Activated naive CD8-positive, alpha-beta T cell treated with anti-CD3 and anti-CD28 coated beads, Interleukin-2, amount 50 U/mL, for 24 hours (primary cell): Measurements from ENCODE around the gene MAP7D2.
"Not testable (repeated sequence)": the region's sequence is repeated elsewhere in the genome, so short reads cannot be mapped to it uniquely, and the experiment has no call there.

Experiments used
- ATAC-seq: fragments of 150-1000 bp; cut with Tn5 transposase; one replicate; pipeline ENCODE4 v1.10.0; 2021
- DNase-seq: peaks from one replicate; pipeline ENCODE4 v3.0.0; 2021
- H3K27ac Mint-ChIP-seq: one replicate; pipeline ENCODE4 v1.8.0; 2021; ENCODE audit warnings: mild to moderate bottlenecking, mixed read lengths
- H3K27me3 Mint-ChIP-seq: one replicate; pipeline ENCODE4 v1.8.0; 2021; ENCODE audit warnings: mixed read lengths
- H3K36me3 Mint-ChIP-seq: one replicate; pipeline ENCODE4 v1.8.0; 2021; ENCODE audit warnings: low read depth, mixed read lengths
- H3K4me1 Mint-ChIP-seq: one replicate; pipeline ENCODE4 v1.8.0; 2021; ENCODE audit warnings: mixed read lengths
- H3K4me3 Mint-ChIP-seq: one replicate; pipeline ENCODE4 v1.8.0; 2021; ENCODE audit warnings: mild to moderate bottlenecking, moderate library complexity, mixed read lengths
- H3K9me3 Mint-ChIP-seq: one replicate; pipeline ENCODE4 v1.8.0; 2021; ENCODE audit warnings: mixed read lengths

MAP7D2 gene

GRCh38 chrX:20116577-20117240 lies at the start of gene MAP7D2:
Gene MAP7D2, minus strand, starts transcription at chrX:20116907. Its CDS starts 28 bp downstream, at chrX:20116879.
- Mint-ChIP-seq H3K4me3 (peak within 1 kb of the TSS; percentile 26), H3K9me3 (no peaks in the 10 kb centered on the region), H3K4me1 (peaks cover 1% of the 10 kb centered on the region), H3K27ac (no peak within 1 kb of the TSS), H3K36me3 (no peaks in the 10 kb centered on the region), H3K27me3 (peaks cover 5% of the 10 kb centered on the region)
- no peak for DNase-seq
- peak; percentile 33 for ATAC-seq

- H3K27ac Mint-ChIP-seq, ATAC-seq, H3K4me1 Mint-ChIP-seq, DNase-seq, H3K4me3 Mint-ChIP-seq, H3K9me3 Mint-ChIP-seq, H3K27me3 Mint-ChIP-seq: not testable (repeated sequence)
- H3K36me3 Mint-ChIP-seq, result peaks cover 33% of the 10 kb centered on the region
Measured at GRCh38 chrX:20162516-20162915, 45.8 kb upstream of the MAP7D2 start.

- Mint-ChIP-seq H3K9me3 (no peaks in the 10 kb centered on the region), H3K4me1 (no peaks in the 10 kb centered on the region), H3K36me3 (peaks cover 30% of the 10 kb centered on the region), H3K27me3 (no peaks in the 10 kb centered on the region), H3K4me3 (no peak overlapping the region), H3K27ac (no peak overlapping the region)
- ATAC-seq (no peak), DNase-seq (no peak)
Measured at GRCh38 chrX:20159797-20160385, 43.2 kb upstream of the MAP7D2 start.

- H3K4me1 Mint-ChIP-seq, result peaks cover 2% of the 10 kb centered on the region
- DNase-seq (no peak), ATAC-seq (no peak)
- no peak overlapping the region for H3K4me3 Mint-ChIP-seq
- no peak overlapping the region for H3K27ac Mint-ChIP-seq
- H3K9me3 Mint-ChIP-seq, result no peaks in the 10 kb centered on the region
- peaks cover 32% of the 10 kb centered on the region for H3K36me3 Mint-ChIP-seq
- no peaks in the 10 kb centered on the region for H3K27me3 Mint-ChIP-seq
Measured at GRCh38 chrX:20151689-20152088, 35.0 kb upstream of the MAP7D2 start.

GRCh38 chrX:20149326-20149725 lies 32.6 kb upstream of the MAP7D2 start:
- no peak overlapping the region for H3K4me3 Mint-ChIP-seq

GRCh38 chrX:20147561-20147960 lies 30.9 kb upstream of the MAP7D2 start:
- peaks cover 13% of the 10 kb centered on the region for H3K36me3 Mint-ChIP-seq
- no peak for ATAC-seq
- H3K27ac Mint-ChIP-seq, result no peak overlapping the region
- H3K4me3 Mint-ChIP-seq, result no peak overlapping the region
- peaks cover 21% of the 10 kb centered on the region for H3K4me1 Mint-ChIP-seq
- peaks cover 3% of the 10 kb centered on the region for H3K9me3 Mint-ChIP-seq
- no peaks in the 10 kb centered on the region for H3K27me3 Mint-ChIP-seq
- no peak for DNase-seq

More at GRCh38 chrX:20149326-20149725, 32.6 kb upstream of the MAP7D2 start:
- Mint-ChIP-seq H3K27ac (no peak overlapping the region), H3K27me3 (no peaks in the 10 kb centered on the region), H3K9me3 (peaks cover 3% of the 10 kb centered on the region), H3K4me1 (peaks cover 9% of the 10 kb centered on the region), H3K36me3 (peaks cover 22% of the 10 kb centered on the region)
- DNase-seq, result no peak
- no peak for ATAC-seq

GRCh38 chrX:20144491-20144890 lies 27.8 kb upstream of the MAP7D2 start:
- ATAC-seq (peak; percentile 58), DNase-seq (no peak)
- H3K27ac Mint-ChIP-seq, result peak overlapping the region; percentile 32
- H3K4me1 Mint-ChIP-seq, result peaks cover 30% of the 10 kb centered on the region
- no peak overlapping the region for H3K4me3 Mint-ChIP-seq
- H3K36me3 Mint-ChIP-seq, result peaks cover 9% of the 10 kb centered on the region
- no peaks in the 10 kb centered on the region for H3K27me3 Mint-ChIP-seq
- peaks cover 3% of the 10 kb centered on the region for H3K9me3 Mint-ChIP-seq

GRCh38 chrX:20143561-20143960 lies 26.9 kb upstream of the MAP7D2 start:
- Mint-ChIP-seq H3K4me3 (no peak overlapping the region), H3K9me3 (peaks cover 3% of the 10 kb centered on the region), H3K36me3 (peaks cover 18% of the 10 kb centered on the region), H3K27ac (no peak overlapping the region), H3K27me3 (no peaks in the 10 kb centered on the region), H3K4me1 (peaks cover 39% of the 10 kb centered on the region)
- no peak for ATAC-seq
- DNase-seq, result no peak

- H3K36me3 Mint-ChIP-seq, result peaks cover 23% of the 10 kb centered on the region
- H3K4me3 Mint-ChIP-seq, result peak overlapping the region; percentile 69
- H3K27me3 Mint-ChIP-seq, result no peaks in the 10 kb centered on the region
- H3K27ac Mint-ChIP-seq, result peak overlapping the region; percentile 69
- H3K9me3 Mint-ChIP-seq, result peaks cover 3% of the 10 kb centered on the region
- no peak for DNase-seq
- peaks cover 37% of the 10 kb centered on the region for H3K4me1 Mint-ChIP-seq
- ATAC-seq, result no peak
Measured at GRCh38 chrX:20143111-20143510, 26.4 kb upstream of the MAP7D2 start.

- Mint-ChIP-seq H3K9me3 (peaks cover 3% of the 10 kb centered on the region), H3K4me1 (peaks cover 46% of the 10 kb centered on the region), H3K36me3 (peaks cover 33% of the 10 kb centered on the region), H3K27me3 (no peaks in the 10 kb centered on the region), H3K27ac (peak within 1 kb of the TSS; percentile 75), H3K4me3 (peak within 1 kb of the TSS; percentile 86)
- peak; percentile 98 for ATAC-seq
- DNase-seq, result peak; percentile 92
Measured at GRCh38 chrX:20141281-20142220, 24.8 kb upstream of the MAP7D2 start, which contains the start of gene EIF1AX. Gene EIF1AX, minus strand, starts transcription at chrX:20141838. Its CDS starts 198 bp downstream, at chrX:20141640.

GRCh38 chrX:20140420-20140819 lies 23.7 kb upstream of the MAP7D2 start:
- Mint-ChIP-seq H3K4me1 (peaks cover 56% of the 10 kb centered on the region), H3K27ac (peak overlapping the region; percentile 75), H3K4me3 (peak overlapping the region; percentile 86), H3K36me3 (peaks cover 43% of the 10 kb centered on the region), H3K9me3 (peaks cover 3% of the 10 kb centered on the region), H3K27me3 (no peaks in the 10 kb centered on the region)
- DNase-seq (no peak), ATAC-seq (no peak)

GRCh38 chrX:20139966-20140365 lies 23.3 kb upstream of the MAP7D2 start:
- Mint-ChIP-seq H3K4me3 (peak overlapping the region; percentile 86), H3K4me1 (peaks cover 55% of the 10 kb centered on the region), H3K27ac (peak overlapping the region; percentile 75), H3K9me3 (peaks cover 2% of the 10 kb centered on the region), H3K27me3 (no peaks in the 10 kb centered on the region), H3K36me3 (peaks cover 43% of the 10 kb centered on the region)
- DNase-seq, result no peak
- ATAC-seq, result no peak

- Mint-ChIP-seq H3K4me3 (no peak overlapping the region), H3K4me1 (peaks cover 42% of the 10 kb centered on the region), H3K27ac (no peak overlapping the region), H3K9me3 (no peaks in the 10 kb centered on the region), H3K36me3 (peaks cover 55% of the 10 kb centered on the region), H3K27me3 (no peaks in the 10 kb centered on the region)
- DNase-seq (no peak), ATAC-seq (no peak)
Measured at GRCh38 chrX:20135944-20136343, 19.2 kb upstream of the MAP7D2 start.

- no peak for ATAC-seq
- H3K4me1 Mint-ChIP-seq, result peaks cover 26% of the 10 kb centered on the region
- no peak overlapping the region for H3K27ac Mint-ChIP-seq
- no peaks in the 10 kb centered on the region for H3K27me3 Mint-ChIP-seq
- no peak overlapping the region for H3K4me3 Mint-ChIP-seq
- DNase-seq, result no peak
- H3K9me3 Mint-ChIP-seq, result no peaks in the 10 kb centered on the region
- peaks cover 42% of the 10 kb centered on the region for H3K36me3 Mint-ChIP-seq
Measured at GRCh38 chrX:20132666-20133065, 16.0 kb upstream of the MAP7D2 start.
